Measurements from ENCODE around the gene NUCB1.

DNA sequence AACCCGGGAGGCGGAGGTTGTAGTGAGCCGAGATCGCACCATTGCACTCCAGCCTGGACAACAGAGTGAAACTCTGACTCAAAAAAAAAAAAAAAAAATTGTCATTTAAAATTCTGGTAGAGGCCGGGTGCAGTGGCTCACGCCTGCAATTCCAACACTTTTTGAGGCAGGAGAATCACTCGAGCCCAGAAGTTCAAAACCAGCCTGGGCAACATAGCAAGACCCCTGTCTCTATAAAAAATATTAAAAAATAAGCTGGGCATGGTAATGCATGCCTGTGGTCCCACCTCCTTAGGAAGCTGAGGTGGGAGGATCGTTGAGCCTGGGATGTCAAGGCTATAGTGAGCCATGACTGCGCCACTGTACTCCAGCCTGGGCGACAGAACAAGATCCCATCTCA is 6.2 kb downstream of the NUCB1 start:
- TF ChIP-seq POLR2A (IDR thresholded peaks at IDR 0.05; ENCODE audit: low read length), result no peak
- no peak for TF ChIP-seq GATA1 (IDR thresholded peaks at IDR 0.05; ENCODE audit: low read depth, low read length)
